HG03064 (cell line): Measurements from ENCODE around the gene GLB1L2.

Experiments
- ATAC-seq: cut with Tn5 transposase; IDR thresholded peaks from one replicate; pipeline ENCODE4 v1.9.1; 2021; ENCODE audit warnings: low read depth; ENCODE audit not compliant: unreplicated experiment

The GLB1L2 gene

DNA sequence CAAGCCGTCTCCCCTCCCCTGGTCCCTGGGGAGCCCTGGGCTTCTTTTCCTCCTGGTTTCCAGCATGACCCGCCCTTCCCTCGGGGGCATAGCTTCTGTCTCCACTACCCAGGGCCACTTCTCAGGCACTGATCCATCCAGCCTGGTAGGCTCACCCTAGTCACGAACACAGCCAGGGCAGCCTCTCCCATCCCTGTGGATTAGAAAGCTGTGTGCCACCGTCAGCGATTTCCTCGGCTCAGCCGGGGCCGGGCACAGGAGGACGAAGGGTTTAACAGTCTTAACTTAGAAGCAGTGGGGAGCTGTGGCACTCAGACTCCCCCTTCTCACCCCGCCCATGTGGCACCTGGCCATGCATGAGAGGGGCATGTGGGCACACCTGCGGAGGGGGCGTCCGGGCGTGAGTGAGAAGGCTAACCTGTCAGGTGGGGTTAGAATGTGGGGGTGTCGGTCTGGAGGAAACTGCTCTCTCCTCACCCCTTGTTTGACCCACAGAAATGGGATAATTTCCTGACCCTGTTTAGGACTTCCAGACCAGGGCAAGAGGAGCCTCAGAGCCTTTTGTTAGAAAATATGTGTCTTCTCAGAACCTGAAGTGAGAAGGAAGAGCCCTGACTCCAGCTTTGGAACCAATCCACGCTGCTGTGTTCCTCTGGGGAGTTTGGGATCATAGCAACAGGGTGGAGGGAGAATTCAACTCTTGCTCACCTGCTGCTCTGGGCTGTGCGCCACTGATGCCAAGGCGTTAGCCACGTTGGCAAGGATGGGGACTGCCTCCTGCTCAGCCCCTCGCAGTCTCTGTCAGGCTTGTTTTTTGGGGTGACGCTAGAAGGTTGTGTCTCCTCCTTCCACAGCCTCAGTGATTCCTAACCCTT lies 14.6 kb downstream of the GLB1L2 start:
- no peak for ATAC-seq

DNA sequence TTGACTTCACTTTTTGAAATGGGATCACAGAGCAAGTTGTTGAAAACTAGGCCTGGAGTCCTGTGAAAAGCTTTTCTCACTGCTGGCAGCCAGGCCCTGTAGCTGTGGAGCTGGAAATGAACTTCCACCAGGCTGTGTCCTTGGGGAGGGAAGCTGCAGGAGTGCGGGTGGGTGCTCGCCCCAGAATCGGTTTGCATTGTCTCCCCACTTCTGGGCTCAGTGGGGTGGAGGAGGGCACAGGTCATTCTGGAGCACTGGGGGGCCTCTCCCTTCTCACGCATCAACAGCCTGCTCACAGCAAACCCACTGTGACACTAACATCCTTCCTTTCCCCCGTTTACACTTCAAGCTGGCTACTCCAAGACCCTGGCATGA lies 15.2 kb downstream of the GLB1L2 start:
- ATAC-seq = no peak

DNA sequence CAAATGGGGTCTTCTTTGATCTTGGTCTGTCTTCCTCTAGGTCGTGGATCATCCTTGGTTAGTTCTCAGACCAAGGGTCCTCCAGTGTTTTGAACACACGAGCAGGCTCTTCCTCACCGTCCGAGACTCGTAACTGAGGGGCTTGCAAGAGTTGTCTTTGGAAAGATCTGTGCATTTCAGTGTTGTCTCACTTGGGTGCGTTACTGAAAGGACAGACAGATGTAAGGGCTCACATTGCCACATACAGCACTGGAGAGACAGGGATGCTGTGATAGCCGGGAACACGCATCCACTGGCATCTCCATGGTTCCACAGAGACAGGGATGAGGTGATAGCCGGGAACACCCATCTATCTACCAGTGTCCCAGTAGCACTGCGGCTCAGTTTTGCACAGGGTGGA lies 15.7 kb downstream of the GLB1L2 start:
- no peak for ATAC-seq

DNA sequence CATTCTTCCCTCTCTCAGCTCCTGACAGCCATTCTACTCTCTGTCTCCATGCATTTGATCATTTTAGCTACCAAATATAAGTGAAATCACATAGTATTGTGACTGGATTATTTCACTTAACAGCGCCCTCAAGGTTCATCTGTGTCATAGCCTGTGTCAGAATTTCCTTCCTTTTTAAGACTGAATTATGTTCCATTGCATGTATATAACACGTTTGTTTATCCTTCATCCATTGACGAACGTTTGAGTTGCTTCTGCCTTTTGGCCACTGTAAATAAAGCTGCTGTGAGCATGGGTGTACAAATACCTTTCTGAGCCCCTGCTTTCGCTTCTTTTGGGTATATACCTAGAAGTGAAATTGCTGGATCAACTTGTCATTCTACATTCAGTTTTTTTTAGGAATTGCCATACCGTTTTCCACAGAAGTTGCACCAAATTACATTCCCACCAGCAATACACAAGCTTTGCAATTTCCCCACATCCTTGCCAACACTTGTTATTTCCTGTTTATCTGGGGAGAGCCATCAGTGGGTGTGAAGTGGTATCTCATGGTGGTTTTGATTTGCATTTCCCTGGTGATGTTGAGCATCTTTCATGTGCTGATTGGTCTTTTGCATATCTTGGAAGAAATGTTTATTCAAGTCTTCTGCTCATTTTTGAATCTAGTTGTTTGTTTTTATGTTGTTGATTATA lies 17.5 kb downstream of the GLB1L2 start:
- no peak for ATAC-seq

DNA sequence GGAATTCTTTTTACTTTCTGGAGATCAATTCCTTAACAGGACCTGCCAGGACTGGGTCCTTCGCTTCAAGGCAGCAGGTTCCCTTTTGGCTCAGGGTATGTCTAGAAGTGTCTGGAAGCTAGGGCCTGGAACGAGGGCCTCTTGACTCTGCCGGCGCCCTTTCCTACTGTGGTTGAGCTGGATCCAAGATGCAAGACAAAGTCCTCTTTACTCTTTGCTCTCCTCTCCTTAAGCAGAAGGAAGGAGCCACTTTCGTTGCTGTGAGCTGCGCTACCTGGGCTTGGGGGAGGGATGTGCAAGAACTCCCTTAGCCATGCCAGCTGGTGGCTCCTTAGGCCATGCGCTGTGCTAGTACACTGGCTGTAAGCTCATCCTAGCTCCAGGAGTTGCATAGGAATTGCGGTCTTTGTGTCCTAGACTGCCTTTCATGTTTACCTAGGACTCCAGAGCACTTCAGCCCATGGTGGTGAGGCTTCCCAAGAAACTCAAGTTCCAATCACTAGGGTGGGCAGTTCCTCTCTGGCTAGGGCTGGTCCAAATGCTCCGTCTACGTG lies 18.1 kb downstream of the GLB1L2 start:
- no peak for ATAC-seq

DNA sequence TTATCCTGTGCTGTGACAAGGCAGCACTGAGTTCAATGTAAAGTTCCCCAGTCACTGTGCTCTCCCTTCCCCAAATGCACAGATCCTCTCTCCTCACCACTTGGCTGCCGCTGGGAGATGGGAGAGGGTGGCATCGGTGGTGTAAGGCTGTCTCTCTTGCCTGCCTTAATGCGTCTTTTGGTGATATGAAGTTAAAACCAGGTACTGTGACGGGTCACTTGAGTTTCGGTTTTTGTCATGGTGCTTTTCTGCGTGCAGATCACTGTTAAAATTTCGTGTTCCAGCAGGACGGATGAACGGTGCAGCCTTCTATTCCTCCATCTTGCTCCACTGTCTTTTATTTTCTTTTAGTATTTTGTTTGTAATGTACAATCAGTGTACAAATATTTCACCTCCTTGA lies 18.6 kb downstream of the GLB1L2 start:
- ATAC-seq = no peak

DNA sequence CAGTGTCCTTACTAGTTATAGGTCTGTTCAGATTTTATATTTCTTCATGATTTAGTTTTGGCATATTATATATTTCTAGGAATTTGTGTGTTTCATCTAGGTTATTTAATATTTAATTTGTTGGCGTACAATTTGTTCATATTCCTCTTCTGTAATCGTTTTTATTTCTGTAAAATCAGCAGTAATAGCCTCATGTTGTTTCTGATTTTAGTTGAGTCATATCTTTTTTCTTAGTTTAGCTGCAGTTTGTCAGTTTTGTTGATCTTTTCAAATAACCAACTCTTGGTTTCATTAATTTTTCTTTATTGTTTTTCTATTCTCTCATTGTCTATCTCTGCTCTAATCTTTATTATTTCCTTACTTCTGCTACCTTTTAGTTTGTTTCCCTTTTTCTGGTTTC lies 20.3 kb downstream of the GLB1L2 start:
- no peak for ATAC-seq

DNA sequence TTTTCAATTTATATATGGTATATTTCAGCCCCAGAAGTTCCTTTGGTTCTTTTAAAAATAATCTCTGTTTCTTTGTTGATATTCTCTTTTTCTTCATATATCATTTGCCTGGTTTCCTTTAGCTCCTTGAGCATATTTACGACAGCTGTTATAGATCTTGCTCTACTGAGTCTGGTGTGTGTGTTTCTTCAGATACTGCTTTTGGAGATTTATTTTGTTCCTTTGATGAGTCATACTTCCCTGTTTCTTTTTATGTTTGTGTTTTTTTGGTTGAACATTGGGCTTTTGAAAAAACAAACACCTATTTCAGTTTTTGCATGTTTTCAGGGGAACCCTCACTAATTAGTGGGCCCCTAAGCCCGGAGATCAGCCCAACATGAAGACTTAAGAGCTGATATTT lies 23.3 kb downstream of the GLB1L2 start:
- ATAC-seq = no peak

DNA sequence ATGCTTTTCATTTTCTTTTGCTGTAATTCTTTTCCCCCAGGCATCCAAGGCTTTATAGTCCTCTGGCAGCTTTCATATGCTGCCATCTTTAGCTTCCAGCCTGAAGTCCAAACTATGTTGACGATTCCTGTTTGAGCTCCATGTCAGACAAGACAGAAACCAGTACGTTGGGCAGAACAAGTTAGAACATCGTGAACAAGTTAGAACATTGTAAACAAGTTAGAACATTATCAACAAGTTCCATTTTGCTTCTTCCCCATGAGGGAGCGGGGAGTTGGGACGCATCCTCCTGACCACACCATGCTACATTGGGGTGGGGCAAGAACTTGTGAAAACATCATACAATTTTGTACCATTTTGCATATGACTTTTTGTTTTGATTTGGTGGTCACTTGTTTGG lies 23.9 kb downstream of the GLB1L2 start:
- no peak for ATAC-seq

DNA sequence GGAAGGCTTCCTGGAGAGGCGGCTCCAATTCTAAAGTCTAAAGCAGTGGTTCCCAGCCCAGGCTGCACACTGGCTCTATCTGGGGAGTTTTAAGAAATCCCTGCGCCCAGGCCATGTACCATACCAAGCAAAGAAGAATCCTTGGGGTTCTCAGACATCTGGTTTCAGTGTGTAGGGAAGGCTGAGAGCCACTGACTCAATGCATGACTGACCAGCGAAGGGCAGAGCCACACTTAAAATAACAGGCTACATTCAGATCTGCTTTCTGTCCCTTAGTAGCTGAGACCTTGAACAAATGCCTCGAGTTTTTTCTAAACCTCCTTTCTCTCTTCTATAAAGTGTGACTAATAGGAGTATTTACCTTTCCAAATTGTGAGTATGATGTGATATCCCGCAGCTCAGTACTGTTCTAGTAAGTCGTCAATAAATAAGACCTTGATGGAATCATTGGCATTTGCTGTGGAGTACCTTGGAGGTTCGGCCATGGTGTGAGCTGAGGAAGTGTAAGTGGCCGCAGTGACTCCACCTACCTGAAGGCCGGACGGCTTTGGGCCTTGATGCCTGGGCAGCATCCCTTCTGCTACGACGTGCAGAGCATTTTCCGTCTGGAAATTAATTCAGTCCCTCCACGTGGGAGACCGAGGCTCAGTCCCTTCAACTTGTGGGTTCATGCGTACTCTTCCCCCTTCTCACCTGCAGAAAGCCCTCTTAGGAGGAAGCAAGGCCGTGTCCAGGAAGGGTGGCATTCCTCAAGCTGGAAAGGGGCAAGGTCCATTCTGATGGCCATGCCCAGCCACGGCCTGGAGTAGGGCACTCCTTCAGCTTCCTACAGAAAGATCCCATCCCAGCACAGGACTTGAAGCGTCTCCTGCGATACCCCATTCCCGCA lies 25.1 kb downstream of the GLB1L2 start:
- ATAC-seq = no peak

DNA sequence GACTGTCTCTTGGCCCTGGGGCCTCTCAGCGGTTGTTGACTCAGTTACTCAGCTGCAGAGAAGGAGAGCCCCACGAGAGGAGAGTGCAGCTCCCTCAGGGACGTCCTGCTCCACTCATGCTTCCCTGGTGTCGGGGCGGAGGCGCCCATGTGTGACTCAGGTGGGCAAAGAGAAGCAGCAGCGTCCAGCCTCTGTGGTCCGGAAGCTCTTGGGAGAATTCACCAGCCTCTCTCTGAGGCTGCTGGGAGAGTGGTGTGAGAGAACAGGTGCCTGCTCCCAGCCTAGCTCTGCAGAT lies 25.7 kb downstream of the GLB1L2 start:
- ATAC-seq = no peak

DNA sequence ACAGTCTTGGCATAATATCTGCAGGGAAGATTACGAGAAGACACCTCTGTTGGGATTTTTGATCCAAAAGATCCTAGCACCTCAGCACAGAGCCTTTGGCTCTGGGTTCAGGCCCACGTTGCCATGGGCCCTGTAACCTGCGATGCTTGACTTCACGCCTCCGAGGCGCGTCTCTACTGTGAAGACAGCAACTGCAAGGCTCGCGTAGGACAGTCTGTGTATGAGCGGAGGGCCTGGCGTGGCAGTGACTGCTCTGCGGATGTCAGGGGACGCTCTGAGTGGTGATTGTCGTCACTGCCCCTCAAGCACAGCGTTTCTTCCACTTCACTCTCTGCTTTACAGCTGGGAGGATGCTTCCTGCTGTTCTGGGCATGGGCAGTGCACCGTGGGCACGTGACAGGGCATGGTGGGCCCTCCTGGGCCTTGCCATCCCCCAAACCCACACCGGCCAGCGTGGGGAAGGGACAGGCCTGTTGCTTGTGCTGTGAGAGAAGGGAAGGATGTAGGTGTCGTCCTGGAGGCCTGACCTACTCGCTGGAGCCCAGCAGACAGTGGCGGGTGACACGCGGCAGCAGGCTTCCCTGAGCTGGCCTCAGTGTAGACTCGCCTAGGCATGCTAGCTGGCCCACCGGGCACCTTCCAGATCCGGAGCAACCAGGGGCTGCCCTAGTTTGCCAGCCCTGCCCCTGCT lies 26.5 kb downstream of the GLB1L2 start:
- ATAC-seq = no peak

DNA sequence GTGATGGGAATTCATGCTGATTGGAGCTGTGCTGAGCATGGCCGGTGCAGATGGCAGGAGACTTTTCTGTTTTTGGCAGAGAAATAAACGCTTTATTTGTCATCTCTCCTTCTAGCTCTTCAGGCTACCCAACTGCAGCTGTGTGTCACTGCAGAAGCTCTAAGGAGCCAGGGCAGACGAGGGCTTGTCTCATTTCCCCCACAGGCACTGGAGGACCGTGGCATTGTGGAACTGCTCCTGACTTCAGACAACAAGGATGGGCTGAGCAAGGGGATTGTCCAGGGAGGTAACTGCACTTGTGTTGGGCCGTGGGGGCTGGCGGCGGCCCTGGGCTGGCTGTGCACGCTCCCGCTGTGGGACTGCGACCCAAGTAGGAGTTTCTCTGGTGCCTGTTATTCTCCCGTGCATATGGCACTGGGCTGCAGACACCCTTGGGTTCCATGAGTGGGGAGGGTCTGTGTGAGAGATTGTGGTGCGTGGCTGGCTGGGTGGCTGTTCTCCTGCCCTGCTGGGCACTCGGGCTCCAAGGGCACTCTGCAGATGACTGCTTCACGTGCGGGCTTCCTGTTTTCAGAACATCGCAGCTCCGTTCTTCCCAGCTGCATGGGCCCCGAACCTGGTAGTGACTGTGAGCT lies 27.2 kb downstream of the GLB1L2 start:
- no peak for ATAC-seq

DNA sequence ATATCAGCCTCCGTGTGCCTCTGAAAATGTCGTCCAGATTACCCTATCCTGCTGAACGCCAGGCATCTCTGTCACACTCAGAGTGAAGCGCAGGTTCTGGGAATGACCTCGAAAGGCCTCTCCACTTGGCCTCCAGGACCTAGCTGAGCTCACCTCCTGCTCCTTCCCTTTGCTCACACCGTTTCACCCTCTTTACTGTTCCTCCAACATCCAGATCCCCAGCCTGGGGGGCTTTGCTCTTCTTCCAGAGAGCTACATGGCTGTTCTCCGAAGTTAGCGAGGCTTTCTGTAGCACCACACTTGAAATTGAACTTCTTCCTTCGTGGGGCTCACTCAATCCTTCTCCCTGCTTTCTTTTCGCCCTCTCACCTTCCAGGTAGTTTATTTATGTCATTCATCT lies 27.9 kb downstream of the GLB1L2 start:
- no peak for ATAC-seq

DNA sequence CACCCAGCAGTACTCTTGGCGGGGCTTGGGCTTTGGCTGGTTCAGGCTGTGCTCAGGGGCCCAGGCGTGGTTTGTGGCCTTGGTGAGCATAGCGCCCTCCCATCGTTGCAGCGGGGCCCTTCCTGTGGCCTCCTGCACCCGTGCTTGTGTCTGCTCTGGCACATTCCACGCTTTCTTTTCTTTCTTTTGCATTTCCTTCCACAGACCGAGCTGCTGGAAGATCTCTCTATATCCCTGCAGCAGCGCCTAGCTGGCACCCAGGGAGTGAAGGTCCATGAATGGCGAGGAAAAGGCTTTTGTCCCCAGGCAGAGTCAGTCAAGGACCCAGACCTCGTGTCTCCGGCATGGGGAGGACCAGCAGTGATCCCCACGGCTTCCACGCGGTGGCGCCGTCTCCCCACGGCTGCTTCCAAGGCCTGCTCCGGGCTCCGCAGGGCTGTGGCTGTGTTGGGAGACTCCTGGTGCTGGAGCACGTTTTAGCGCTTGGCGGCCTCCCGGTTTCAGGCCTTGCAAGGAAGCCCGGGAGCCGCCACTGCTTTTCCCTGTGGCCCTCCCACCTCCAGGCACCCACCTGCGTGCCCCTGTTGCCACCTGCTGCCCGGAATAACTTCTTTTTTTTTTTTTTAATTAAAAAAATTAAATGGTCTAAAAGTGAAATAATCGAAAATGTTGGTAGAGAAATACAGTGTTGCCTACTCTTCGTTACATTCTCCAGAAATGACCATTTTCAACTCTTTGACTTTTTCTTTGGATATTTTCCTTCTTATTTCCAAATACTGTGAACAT lies 28.5 kb downstream of the GLB1L2 start:
- ATAC-seq = peak; percentile 78

DNA sequence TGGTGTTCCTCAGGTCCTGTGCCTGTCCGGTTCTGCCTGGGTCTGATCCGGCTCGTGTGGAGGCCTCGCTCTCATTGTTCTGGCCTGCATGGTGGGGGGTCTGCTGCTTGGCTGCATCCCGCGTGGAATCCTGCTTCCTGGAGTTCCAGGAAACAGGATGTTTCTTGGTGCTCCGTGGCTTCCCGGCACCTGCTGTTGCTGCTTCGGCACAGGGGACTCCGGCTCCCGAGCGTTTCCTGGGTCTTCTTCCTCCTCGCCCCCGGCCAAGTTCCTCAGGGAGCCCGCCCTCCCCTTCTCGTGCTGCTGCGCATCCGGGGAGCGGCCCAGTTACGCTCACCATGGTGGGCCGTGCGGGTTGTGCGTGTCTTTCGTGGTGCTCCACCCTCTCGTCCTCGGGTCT lies 29.9 kb downstream of the GLB1L2 start:
- no peak for ATAC-seq

DNA sequence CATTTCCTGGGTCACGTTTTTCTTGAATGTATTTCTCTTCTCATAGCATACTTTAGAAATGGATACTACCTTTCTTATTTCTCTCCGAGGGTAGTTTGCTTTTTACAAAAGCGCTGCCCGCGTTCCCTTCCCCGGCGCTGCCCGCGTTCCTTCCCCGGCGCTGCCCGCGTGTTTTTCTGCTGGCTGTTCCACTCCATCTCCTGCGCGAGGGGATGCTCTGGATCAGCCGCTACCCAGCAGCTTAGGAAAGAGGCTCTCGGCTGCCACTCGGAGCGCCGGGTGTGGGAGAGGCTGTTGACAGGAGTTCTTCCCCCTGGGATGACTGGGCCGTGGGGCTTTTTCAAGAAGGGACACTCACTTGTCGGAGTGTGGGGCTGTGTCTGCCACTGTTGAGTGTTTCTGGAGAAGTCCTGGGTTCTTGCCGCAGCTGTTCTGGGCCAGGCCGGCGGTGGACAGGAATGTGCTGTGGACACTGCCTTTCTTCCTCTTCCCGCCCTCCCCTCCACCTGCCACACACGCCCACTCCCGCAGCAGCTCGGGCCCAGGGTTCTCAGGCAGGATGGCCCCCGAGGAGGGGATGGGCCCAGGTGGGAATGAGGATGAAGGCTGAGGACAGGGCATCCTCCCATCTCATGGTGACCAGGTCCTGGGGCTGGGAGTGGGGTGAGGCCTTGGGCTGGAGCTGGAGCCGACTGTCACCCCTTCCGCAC lies 30.6 kb downstream of the GLB1L2 start:
- no peak for ATAC-seq

DNA sequence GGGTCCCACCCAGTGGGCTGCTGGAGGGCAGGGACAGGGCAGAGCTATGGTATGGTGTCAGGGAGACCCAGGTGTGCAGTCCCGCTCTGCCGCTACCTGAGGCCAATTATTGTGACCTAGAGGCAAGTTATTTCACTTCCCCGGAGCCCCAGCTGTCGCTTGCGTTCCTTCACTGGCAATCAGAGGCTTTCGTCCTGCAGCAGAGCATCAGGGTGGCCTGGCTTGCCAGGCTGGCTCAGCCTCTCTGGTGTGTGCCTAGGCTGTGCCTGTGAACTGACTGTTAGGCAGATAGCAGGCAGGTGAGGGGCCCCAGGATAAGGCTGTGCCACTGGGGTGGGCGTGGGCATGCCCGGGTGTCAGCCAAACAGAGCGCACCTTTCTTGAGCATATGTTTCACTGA lies 31.4 kb downstream of the GLB1L2 start:
- ATAC-seq = no peak

DNA sequence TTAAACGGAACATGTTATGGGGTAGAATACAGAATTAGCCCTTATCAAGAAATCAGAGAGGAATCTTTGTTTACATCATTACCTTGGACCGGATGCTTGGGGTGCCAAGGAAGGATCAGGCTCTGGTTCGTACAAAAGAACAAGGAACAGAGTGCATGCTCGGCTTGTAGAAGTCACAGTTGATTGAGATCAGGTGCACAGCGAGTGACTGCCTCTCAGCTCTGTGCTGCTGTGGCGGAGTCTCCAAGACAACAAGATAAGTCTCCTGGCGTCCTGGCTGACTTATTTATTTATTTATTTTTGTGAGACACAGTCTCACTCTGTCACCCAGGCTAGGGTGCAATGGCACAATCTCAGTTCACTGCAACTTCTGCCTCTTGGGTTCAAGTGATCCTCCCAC lies 31.8 kb downstream of the GLB1L2 start:
- ATAC-seq = no peak
